Measurements from ENCODE around the gene CLBA1. TPM values are rescaled to one million over a fixed set of nuclear protein-coding genes. Genes with fewer than 3 reads are reported as not detected.

CLBA1 gene
- total and polyA plus RNA-seq, 3 donors from 2014 or later = 27.6 to 53.9 (median 47.6) TPM

DNA sequence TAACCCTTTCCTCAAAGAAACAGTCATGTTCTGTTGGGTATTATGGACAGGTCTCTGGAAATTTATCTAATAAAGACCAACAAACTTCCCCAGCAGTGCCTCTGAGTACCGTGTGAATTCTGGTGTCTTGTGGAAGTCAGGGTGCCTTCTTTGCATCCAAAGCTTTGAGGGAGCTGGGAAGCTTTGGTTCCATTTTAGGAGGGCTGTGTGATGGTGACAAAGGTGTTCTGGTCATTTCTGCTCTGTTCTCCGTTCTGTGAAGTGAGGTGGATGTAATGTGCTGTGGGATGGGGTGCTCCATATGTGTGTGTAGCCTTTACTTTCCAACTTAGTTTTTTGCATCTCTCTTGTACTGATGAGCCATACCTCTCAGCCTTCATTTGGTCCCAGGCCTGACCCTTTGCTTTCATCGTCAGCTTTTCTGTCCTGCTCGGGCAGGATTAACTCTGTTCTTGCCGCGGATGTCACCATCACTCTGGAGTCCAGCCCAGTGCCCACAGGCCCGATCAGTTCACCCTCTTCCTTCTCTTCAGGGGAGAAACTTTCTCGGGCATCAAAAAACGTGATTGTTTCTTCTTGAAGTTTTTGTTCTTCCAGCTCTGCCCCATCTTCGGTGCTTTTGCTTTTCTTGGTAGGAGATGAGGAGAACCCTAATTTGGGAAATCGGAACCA lies 47.8 kb upstream of the CLBA1 start:
- H3K9me3 ChIP-seq = no peaks in the 10 kb centered on the region
- H3K4me1 ChIP-seq = peaks cover 1% of the 10 kb centered on the region
- H3K27me3 ChIP-seq = no peaks in the 10 kb centered on the region
- H3K36me3 ChIP-seq (ENCODE audit: low read depth, missing control alignments) = no peaks in the 10 kb centered on the region
- intact Hi-C loops (cut with DNase I; ENCODE audit: low total_unique reads) = no loop called here
- WGBS, 2 donors = 83 to 86% methylated on average over 11 of the region's 11 CpGs
- TF ChIP-seq, protein P1, sequence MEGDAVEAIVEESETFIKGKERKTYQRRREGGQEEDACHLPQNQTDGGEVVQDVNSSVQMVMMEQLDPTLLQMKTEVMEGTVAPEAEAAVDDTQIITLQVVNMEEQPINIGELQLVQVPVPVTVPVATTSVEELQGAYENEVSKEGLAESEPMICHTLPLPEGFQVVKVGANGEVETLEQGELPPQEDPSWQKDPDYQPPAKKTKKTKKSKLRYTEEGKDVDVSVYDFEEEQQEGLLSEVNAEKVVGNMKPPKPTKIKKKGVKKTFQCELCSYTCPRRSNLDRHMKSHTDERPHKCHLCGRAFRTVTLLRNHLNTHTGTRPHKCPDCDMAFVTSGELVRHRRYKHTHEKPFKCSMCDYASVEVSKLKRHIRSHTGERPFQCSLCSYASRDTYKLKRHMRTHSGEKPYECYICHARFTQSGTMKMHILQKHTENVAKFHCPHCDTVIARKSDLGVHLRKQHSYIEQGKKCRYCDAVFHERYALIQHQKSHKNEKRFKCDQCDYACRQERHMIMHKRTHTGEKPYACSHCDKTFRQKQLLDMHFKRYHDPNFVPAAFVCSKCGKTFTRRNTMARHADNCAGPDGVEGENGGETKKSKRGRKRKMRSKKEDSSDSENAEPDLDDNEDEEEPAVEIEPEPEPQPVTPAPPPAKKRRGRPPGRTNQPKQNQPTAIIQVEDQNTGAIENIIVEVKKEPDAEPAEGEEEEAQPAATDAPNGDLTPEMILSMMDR (IDR thresholded peaks at IDR 0.05) = no peak
- no peak for TF ChIP-seq POLR2A (IDR thresholded peaks at IDR 0.05)
- no peak for DNase-seq
- H3K4me3 ChIP-seq = no peak overlapping the region
- H3K27ac ChIP-seq = no peak overlapping the region

GRCh38 chr14:104938436-104938835 lies 47.2 kb upstream of the CLBA1 start:
- Histone ChIP-seq H3K9me3 (no peaks in the 10 kb centered on the region), H3K4me1 (no peaks in the 10 kb centered on the region), H3K36me3 (ENCODE audit: low read depth, missing control alignments) (no peaks in the 10 kb centered on the region), H3K27me3 (no peaks in the 10 kb centered on the region), H3K4me3 (no peak overlapping the region), H3K27ac (no peak overlapping the region)
- no peak for DNase-seq
- 87 to 89% methylated on average over 2 of the region's 2 CpGs for WGBS, 2 donors
- intact Hi-C loops (cut with DNase I; ENCODE audit: low total_unique reads) = no loop called here
- no peak for TF ChIP-seq POLR2A (IDR thresholded peaks at IDR 0.05)
- TF ChIP-seq, protein P1 (IDR thresholded peaks at IDR 0.05) = no peak

GRCh38 chr14:104938960-104939359 lies 46.6 kb upstream of the CLBA1 start:
- Histone ChIP-seq H3K27me3 (no peaks in the 10 kb centered on the region), H3K4me3 (no peak overlapping the region), H3K4me1 (no peaks in the 10 kb centered on the region), H3K27ac (no peak overlapping the region), H3K9me3 (no peaks in the 10 kb centered on the region), H3K36me3 (ENCODE audit: low read depth, missing control alignments) (no peaks in the 10 kb centered on the region)
- DNase-seq = no peak
- 89 to 100% methylated on average over 1 of the region's 1 CpG for WGBS, 2 donors
- intact Hi-C loops (cut with DNase I; ENCODE audit: low total_unique reads) = no loop called here
- TF ChIP-seq, protein P1 (IDR thresholded peaks at IDR 0.05) = no peak
- no peak for TF ChIP-seq POLR2A (IDR thresholded peaks at IDR 0.05)

DNA sequence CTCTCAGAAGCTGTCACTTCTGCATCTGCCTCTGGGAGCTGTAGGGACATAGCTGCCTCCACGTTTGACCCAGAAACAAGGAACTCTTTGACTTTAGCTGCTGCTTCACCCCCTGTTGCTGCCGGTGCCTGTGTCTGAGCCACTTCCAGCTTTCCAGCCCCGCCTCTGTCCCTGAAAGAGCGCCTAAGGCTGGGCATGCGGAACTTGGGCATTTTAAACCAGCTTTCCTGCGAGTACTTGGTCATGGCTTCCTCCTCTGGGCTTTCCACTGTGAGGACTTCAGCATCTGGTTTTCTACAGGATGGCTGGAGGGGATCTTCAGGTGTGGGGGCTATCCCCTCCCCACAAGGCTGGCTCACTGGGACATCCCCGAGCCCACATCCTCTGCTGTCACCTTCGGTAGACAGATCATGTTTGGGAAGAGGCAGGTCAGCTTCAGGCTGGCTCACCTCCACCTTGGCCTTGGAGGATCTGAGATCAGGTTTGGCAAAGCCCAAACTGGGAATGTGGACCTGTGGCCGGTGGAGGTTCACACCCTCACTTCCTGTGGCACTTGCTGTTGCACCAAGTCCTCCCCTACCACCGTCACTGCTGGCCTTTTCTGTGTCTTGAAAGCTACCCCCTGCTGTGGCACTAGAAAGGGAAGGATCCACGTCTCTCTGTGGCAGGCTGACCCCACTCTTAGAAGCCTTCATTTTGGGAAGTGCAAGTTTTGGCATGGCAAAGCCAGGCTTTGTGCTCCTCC lies 45.8 kb upstream of the CLBA1 start:
- Histone ChIP-seq H3K9me3 (no peaks in the 10 kb centered on the region), H3K4me3 (no peak overlapping the region), H3K27ac (no peak overlapping the region), H3K36me3 (ENCODE audit: low read depth, missing control alignments) (no peaks in the 10 kb centered on the region), H3K27me3 (no peaks in the 10 kb centered on the region), H3K4me1 (no peaks in the 10 kb centered on the region)
- intact Hi-C loops (cut with DNase I; ENCODE audit: low total_unique reads) = no loop called here
- no peak for DNase-seq
- WGBS, 2 donors = 71 to 72% methylated on average over 8 to 11 of the region's 11 CpGs
- no peak for TF ChIP-seq POLR2A (IDR thresholded peaks at IDR 0.05)
- TF ChIP-seq, protein P1 (IDR thresholded peaks at IDR 0.05) = no peak

Measured in testis (tissue), 3 donors.